Endothelial cell of umbilical vein (primary cell): ENCODE data around the gene PTPN14. TPM values are rescaled to one million over a fixed set of nuclear protein-coding genes. Genes with fewer than 3 reads are reported as not detected.

Experiments
- BruUV-seq: library from RNA; stranded (reverse); fragments of 400-500 nt; replicated peaks from 2 replicates; lab custom pipeline; 2021; lab: Mats Ljungman, UMichigan
- CTCF ChIA-PET: fragments of 300-600, 350-600 bp; sonication (Branson Sonifier 250); formaldehyde crosslinking; loops from one replicate; lab custom pipeline; 2021; ENCODE audit warnings: antibody characterized with exemption, inconsistent platforms; lab: Charles Lee
- POLR2A ChIA-PET: fragments of 300-600, 350-600 bp; sonication (Branson Sonifier 250); formaldehyde crosslinking; loops from one replicate; lab custom pipeline; 2021; ENCODE audit warnings: antibody characterized with exemption, inconsistent platforms; lab: Charles Lee
- DNase-seq: peaks from one replicate; pipeline ENCODE4 v3.0.0-alpha.2; 2011; ENCODE audit warnings: low read depth, low spot score
- FAIRE-seq: peaks from 2 replicates; lab custom pipeline; 2011; peaks lifted over from hg19 to GRCh38; lab: Jason Lieb, UNC
- H2AFZ ChIP-seq: 2 replicates; pipeline ENCODE4 v1.6.0; 2012; ENCODE audit warnings: low read depth, low read length, control low read depth, inconsistent platforms
- H3K27ac ChIP-seq: 2 replicates; pipeline ENCODE4 v1.5.1; 2011; ENCODE audit warnings: low read depth, mild to moderate bottlenecking, control low read depth, low read length, moderate library complexity; ENCODE audit not compliant: insufficient read depth
- H3K27me3 ChIP-seq, 2 experiments: 2 replicates each; pipeline versions ENCODE4 v1.6.0 to v1.6.1; 2011; ENCODE audit warnings: low read length in 2 of 2, mixed read lengths in 1 of 2; ENCODE audit not compliant: control insufficient read depth in 2 of 2, insufficient read depth in 2 of 2
- H3K36me3 ChIP-seq, 2 experiments: 2 replicates in 1 of 2; 3 replicates in 1 of 2; pipeline ENCODE4 v1.5.1; 2011; ENCODE audit warnings: low read length in 2 of 2, mild to moderate bottlenecking in 1 of 2, moderate library complexity in 1 of 2; ENCODE audit not compliant: control insufficient read depth in 2 of 2, insufficient read depth in 2 of 2; ENCODE audit errors: extremely low read depth in 1 of 2
- H3K4me1 ChIP-seq: 3 replicates; pipeline ENCODE4 v1.5.1; 2011; ENCODE audit warnings: mild to moderate bottlenecking, low read length; ENCODE audit not compliant: control insufficient read depth, insufficient read depth; ENCODE audit errors: extremely low read depth
- H3K4me2 ChIP-seq: 2 replicates; pipeline ENCODE4 v1.6.1; 2011; ENCODE audit warnings: low read length, control low read depth, mixed read lengths; ENCODE audit not compliant: insufficient read depth
- H3K4me3 ChIP-seq, 3 experiments: fragments of 200-600 bp in 1 of 3; sonication (generic), shearing (Covaris generic) in 1 of 3; replicated peaks in 1 of 3; 2 replicates each; pipeline ENCODE4 v1.5.1; 2011 to 2016; ENCODE audit warnings: control low read depth in 3 of 3, low read length in 3 of 3, mild to moderate bottlenecking in 2 of 3, inconsistent platforms in 1 of 3, low read depth in 1 of 3, moderate library complexity in 1 of 3; ENCODE audit not compliant: insufficient read depth in 1 of 3
- H3K79me2 ChIP-seq: 2 replicates; pipeline ENCODE4 v1.6.0; 2012; ENCODE audit warnings: low read length, inconsistent platforms; ENCODE audit not compliant: control insufficient read depth, insufficient read depth
- H3K9ac ChIP-seq: replicated peaks from 2 replicates; pipeline ENCODE3; 2011; ENCODE audit warnings: low read length, control low read depth; ENCODE audit not compliant: insufficient read depth; ENCODE audit errors: extremely low read depth
- H3K9me1 ChIP-seq: replicated peaks from 3 replicates; pipeline ENCODE4 v1.6.0; 2011; ENCODE audit warnings: mild to moderate bottlenecking, low read length; ENCODE audit not compliant: control insufficient read depth, insufficient read depth; ENCODE audit errors: extremely low read depth
- H3K9me3 ChIP-seq: replicated peaks from 2 replicates; pipeline ENCODE4 v1.5.1; 2012; ENCODE audit warnings: low read length, inconsistent platforms; ENCODE audit not compliant: control insufficient read depth, insufficient read depth
- H4K20me1 ChIP-seq: replicated peaks from 2 replicates; pipeline ENCODE3; 2011; ENCODE audit warnings: mild to moderate bottlenecking, low read length; ENCODE audit not compliant: control insufficient read depth, insufficient read depth; ENCODE audit errors: extremely low read depth
- CTCF ChIP-seq, 2 donors: IDR thresholded peaks; 1 replicate in 1 of 2; 2 replicates in 1 of 2; pipeline ENCODE4 v1.5.1; 2011; ENCODE audit warnings: low read length in 2 of 2, mild to moderate bottlenecking in 2 of 2, moderate library complexity in 2 of 2, control low read depth in 1 of 2, inconsistent platforms in 1 of 2, low read depth in 1 of 2; ENCODE audit not compliant: insufficient read depth in 1 of 2; ENCODE audit errors: extremely low read depth in 1 of 2
- EZH2 ChIP-seq: IDR thresholded peaks from 2 replicates; pipeline ENCODE4 v1.6.1; 2012; ENCODE audit warnings: borderline replicate concordance, low read depth, mild to moderate bottlenecking, moderate library complexity, low read length, inconsistent platforms; ENCODE audit not compliant: severe bottlenecking
- FOS ChIP-seq: IDR thresholded peaks from 2 replicates; pipeline ENCODE4 v1.6.1; 2011; ENCODE audit warnings: mild to moderate bottlenecking, low read length, moderate library complexity, borderline replicate concordance; ENCODE audit not compliant: insufficient read depth
- GATA2 ChIP-seq: IDR thresholded peaks from 2 replicates; pipeline ENCODE4 v1.7.0; 2011; ENCODE audit warnings: low read depth, mild to moderate bottlenecking, moderate library complexity, mixed read lengths, low read length; ENCODE audit not compliant: insufficient read length, insufficient read depth
- JUN ChIP-seq: IDR thresholded peaks from 2 replicates; pipeline ENCODE4 v1.6.1; 2011; ENCODE audit warnings: borderline replicate concordance, low read depth; ENCODE audit not compliant: insufficient read length, insufficient read depth
- MAX ChIP-seq: IDR thresholded peaks from 2 replicates; pipeline ENCODE4 v1.6.1; 2011; ENCODE audit not compliant: insufficient read depth, insufficient read length
- MYC ChIP-seq: IDR thresholded peaks from one replicate; pipeline ENCODE4 v1.6.1; 2011; ENCODE audit warnings: mild to moderate bottlenecking, low read depth, low read length
- POLR2A ChIP-seq: IDR thresholded peaks from 2 replicates; pipeline ENCODE4 v1.6.1; 2012; ENCODE audit warnings: low read depth, mild to moderate bottlenecking, control low read depth, low read length
- POLR2AphosphoS5 ChIP-seq: IDR thresholded peaks from 2 replicates; pipeline ENCODE4 v1.6.1; 2012; ENCODE audit warnings: low read depth, mild to moderate bottlenecking, control low read depth, low read length, moderate library complexity; ENCODE audit not compliant: insufficient read depth
- dilution Hi-C: fragments of 300-500 bp; cut with MboI; formaldehyde crosslinking; loops from one replicate; pipeline ENCODE4 v1.15.0; 2019; ENCODE audit warnings: low sequenced_read_pairs; ENCODE audit not compliant: extremely low pct_ligation_motif_present
- intact Hi-C: fragments of 100-400 bp; cut with micrococcal nuclease; formaldehyde crosslinking; loops from one replicate; pipeline ENCODE4 v1.10.0; 2022
- polyA plus RNA-seq, 4 experiments: library from polyadenylated mRNA; depleted of rRNA in 3 of 4; stranded (reverse) in 3 of 4; unstranded in 1 of 4; fragments of >200 nt; gene quantifications; 2 replicates each; pipeline versions ENCODE4 v1.2.1 to v1.2.3, GENCODE V29; 2011 to 2012; ENCODE audit warnings: missing spikeins in 1 of 4
- total RNA-seq: library from RNA; stranded (reverse); gene quantifications from 2 replicates; pipeline ENCODE4 v1.2.3, GENCODE V29; 2021

The PTPN14 gene
- total and polyA plus RNA-seq, 2 donors (not counting 3 experiments of a cell fraction or from before 2014, with no cell fraction given), result 18.5 to 93.0 TPM

- no peak for FAIRE-seq
- Histone ChIP-seq H3K9me1 (no peaks in the 10 kb centered on the region), H3K79me2 (peaks cover 92% of the 10 kb centered on the region), H3K4me3 (no peak overlapping the region), H3K9me3 (no peaks in the 10 kb centered on the region), H3K27ac (no peak overlapping the region), H3K4me1 (peaks cover 24% of the 10 kb centered on the region), H4K20me1 (peaks cover 7% of the 10 kb centered on the region), H3K27me3 (no peaks in the 10 kb centered on the region), H3K36me3 (no peaks in the 10 kb centered on the region), H3K4me2 (no peak overlapping the region), H2AFZ (no peak overlapping the region), H3K9ac (no peak overlapping the region)
- intact Hi-C loops (loop anchor here (5.0 kb wide), 1 partner anchor 94 kb away; no protein-coding TSS in a partner anchor), dilution Hi-C loops (no loop called here)
- DNase-seq, result no peak
- ChIA-PET POLR2A (no interaction called here), CTCF (interaction anchor here (0.7 to 2.3 kb wide), 8 partner anchors 10 to 88 kb away, joined by 3 to 12 read pairs (median 4); no protein-coding TSS in a partner anchor)
- no TSS peak for BruUV-seq
- TF ChIP-seq FOS (no peak), EZH2 (no peak), MYC (no peak), CTCF (IDR thresholded peaks at IDR 0.05; ENCODE audit: extremely low read depth in 1 of 2, insufficient read depth in 1 of 2, low read depth in 1 of 2, low read length in 2 of 2) (no peak), GATA2 (no peak), JUN (no peak), MAX (no peak), POLR2AphosphoS5 (no peak), POLR2A (no peak)
These were observed 55.3 kb downstream of the PTPN14 start for GRCh38 chr1:214496126-214496525.
